ENCODE measurements around the gene ID3. TPM values are rescaled to one million over a fixed set of nuclear protein-coding genes. Genes with fewer than 3 reads are reported as not detected.

Gene ID3
- total and polyA plus RNA-seq, 2 donors (not counting 3 experiments of a cell fraction or from before 2014, with no cell fraction given): 277 to 971 TPM

DNA sequence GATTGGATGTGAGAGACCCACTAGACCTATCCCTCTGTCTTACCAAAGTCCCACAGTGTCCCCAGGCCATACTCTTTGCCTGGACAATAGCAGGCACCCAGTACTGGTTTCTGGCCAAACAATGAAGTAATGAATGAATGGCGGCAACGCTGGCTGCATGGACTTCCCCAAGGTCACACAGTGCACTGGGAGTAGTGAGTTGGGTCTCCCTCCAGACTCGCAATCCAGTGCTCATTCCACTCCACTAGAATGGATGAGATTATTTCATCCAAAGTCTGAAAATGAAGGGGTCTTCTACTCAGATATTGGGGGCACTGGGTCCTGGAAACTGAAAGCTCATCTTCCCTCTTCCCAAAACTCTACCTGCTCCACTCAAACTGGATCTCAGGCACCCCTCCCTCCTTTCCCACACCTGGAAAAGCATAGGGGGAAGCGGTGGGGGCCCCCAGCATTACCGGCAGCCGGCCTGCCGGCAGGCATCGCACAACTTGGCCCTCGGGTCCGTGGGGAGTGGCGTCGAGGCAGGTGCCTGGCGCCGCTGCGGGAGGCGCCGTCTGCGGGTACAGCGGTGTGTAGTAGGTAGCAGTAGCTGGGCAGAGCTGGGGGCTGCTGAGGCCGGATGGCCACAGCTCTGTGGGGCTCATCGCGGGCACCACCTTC lies 29.1 kb downstream of the ID3 start:
- no peaks in the 10 kb centered on the region for H3K9me3 ChIP-seq (replicated peaks; ENCODE audit: control insufficient read depth, insufficient read depth, low read length)
- peak overlapping the region; percentile 79 for H3K9ac ChIP-seq (replicated peaks; ENCODE audit: extremely low read depth, insufficient read depth, low read length)
- peak overlapping the region; percentile 97 for H2AFZ ChIP-seq (ENCODE audit: low read depth, low read length)
- intact Hi-C loops (cut with micrococcal nuclease) (loop anchor here (5.0 to 10.0 kb wide), 2 partner anchors 48 to 185 kb away; partner anchors contain the start of genes ASAP3 and HNRNPR), dilution Hi-C loops (cut with MboI; ENCODE audit: extremely low pct_ligation_motif_present, low sequenced_read_pairs) (no loop called here)
- peak overlapping the region; percentile 73 for H3K27ac ChIP-seq (ENCODE audit: insufficient read depth, low read depth, low read length)
- no peaks in the 10 kb centered on the region for H4K20me1 ChIP-seq (replicated peaks; ENCODE audit: control insufficient read depth, extremely low read depth, insufficient read depth, low read length)
- H3K9me1 ChIP-seq (replicated peaks; ENCODE audit: control insufficient read depth, extremely low read depth, insufficient read depth, low read length): no peaks in the 10 kb centered on the region
- no TSS peak for BruUV-seq (replicated peaks)
- TF ChIP-seq FOS (IDR thresholded peaks at IDR 0.05; ENCODE audit: borderline replicate concordance, insufficient read depth, low read length): no peak
- TF ChIP-seq, protein P1, sequence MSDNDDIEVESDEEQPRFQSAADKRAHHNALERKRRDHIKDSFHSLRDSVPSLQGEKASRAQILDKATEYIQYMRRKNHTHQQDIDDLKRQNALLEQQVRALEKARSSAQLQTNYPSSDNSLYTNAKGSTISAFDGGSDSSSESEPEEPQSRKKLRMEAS (IDR thresholded peaks at IDR 0.05; ENCODE audit: insufficient read depth, insufficient read length): no peak
- TF ChIP-seq, protein P2, sequence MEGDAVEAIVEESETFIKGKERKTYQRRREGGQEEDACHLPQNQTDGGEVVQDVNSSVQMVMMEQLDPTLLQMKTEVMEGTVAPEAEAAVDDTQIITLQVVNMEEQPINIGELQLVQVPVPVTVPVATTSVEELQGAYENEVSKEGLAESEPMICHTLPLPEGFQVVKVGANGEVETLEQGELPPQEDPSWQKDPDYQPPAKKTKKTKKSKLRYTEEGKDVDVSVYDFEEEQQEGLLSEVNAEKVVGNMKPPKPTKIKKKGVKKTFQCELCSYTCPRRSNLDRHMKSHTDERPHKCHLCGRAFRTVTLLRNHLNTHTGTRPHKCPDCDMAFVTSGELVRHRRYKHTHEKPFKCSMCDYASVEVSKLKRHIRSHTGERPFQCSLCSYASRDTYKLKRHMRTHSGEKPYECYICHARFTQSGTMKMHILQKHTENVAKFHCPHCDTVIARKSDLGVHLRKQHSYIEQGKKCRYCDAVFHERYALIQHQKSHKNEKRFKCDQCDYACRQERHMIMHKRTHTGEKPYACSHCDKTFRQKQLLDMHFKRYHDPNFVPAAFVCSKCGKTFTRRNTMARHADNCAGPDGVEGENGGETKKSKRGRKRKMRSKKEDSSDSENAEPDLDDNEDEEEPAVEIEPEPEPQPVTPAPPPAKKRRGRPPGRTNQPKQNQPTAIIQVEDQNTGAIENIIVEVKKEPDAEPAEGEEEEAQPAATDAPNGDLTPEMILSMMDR (IDR thresholded peaks at IDR 0.05; ENCODE audit: extremely low read depth in 1 of 2, insufficient read depth in 1 of 2, low read depth in 1 of 2, low read length in 2 of 2): no peak
- no peak for TF ChIP-seq GATA2 (IDR thresholded peaks at IDR 0.05; ENCODE audit: insufficient read depth, insufficient read length, low read depth, low read length)
- no peak for TF ChIP-seq EZH2 (IDR thresholded peaks at IDR 0.05; ENCODE audit: borderline replicate concordance, low read depth, low read length, severe bottlenecking)
- no peak for TF ChIP-seq JUN (IDR thresholded peaks at IDR 0.05; ENCODE audit: borderline replicate concordance, insufficient read depth, insufficient read length, low read depth)
- TF ChIP-seq POLR2AphosphoS5 (IDR thresholded peaks at IDR 0.05; ENCODE audit: insufficient read depth, low read depth, low read length): no peak
- TF ChIP-seq POLR2A (IDR thresholded peaks at IDR 0.05; ENCODE audit: low read depth, low read length): no peak
- no peak for TF ChIP-seq MYC (IDR thresholded peaks at IDR 0.05; ENCODE audit: low read depth, low read length)
- peak overlapping the region; percentile 38 to 74 (median 68) for H3K4me3 ChIP-seq (replicated peaks in 1 of 3; ENCODE audit: insufficient read depth in 1 of 3, low read depth in 1 of 3, low read length in 3 of 3)
- peak overlapping the region; percentile 92 for H3K4me2 ChIP-seq (ENCODE audit: insufficient read depth, low read length)
- ChIA-PET POLR2A (no interaction called here), CTCF (interaction anchor here (0.7 to 16.6 kb wide), 5 partner anchors 11 to 128 kb away, joined by 3 to 192 read pairs (median 4); no protein-coding TSS in a partner anchor)
- DNase-seq (ENCODE audit: low read depth, low spot score): no peak
- H3K36me3 ChIP-seq (ENCODE audit: control insufficient read depth in 2 of 2, extremely low read depth in 1 of 2, insufficient read depth in 2 of 2, low read length in 2 of 2): no peaks in the 10 kb centered on the region
- peaks cover 12% of the 10 kb centered on the region for H3K79me2 ChIP-seq (ENCODE audit: control insufficient read depth, insufficient read depth, low read length)
- no peak for FAIRE-seq
- no peaks in the 10 kb centered on the region for H3K27me3 ChIP-seq (ENCODE audit: control insufficient read depth in 2 of 2, insufficient read depth in 2 of 2, low read length in 2 of 2)
- H3K4me1 ChIP-seq (ENCODE audit: control insufficient read depth, extremely low read depth, insufficient read depth, low read length): peaks cover 35% of the 10 kb centered on the region
